GM23248 (cell line): ENCODE results near the gene GOLGA6B.

Experiments
- EZH2 ChIP-seq: fragments of 200-600 bp; sonication (generic); IDR thresholded peaks from 2 replicates; pipeline ENCODE4 v1.6.1; 2018; ENCODE audit warnings: antibody characterized with exemption, mild to moderate bottlenecking; ENCODE audit not compliant: insufficient read depth, poor library complexity, severe bottlenecking
- EZH2phosphoT487 ChIP-seq: fragments of 200-600 bp; sonication (generic); IDR thresholded peaks from 2 replicates; pipeline ENCODE4 v1.6.1; 2018; ENCODE audit warnings: antibody characterized with exemption, moderate library complexity, mild to moderate bottlenecking, low read depth; ENCODE audit not compliant: insufficient read depth

DNA sequence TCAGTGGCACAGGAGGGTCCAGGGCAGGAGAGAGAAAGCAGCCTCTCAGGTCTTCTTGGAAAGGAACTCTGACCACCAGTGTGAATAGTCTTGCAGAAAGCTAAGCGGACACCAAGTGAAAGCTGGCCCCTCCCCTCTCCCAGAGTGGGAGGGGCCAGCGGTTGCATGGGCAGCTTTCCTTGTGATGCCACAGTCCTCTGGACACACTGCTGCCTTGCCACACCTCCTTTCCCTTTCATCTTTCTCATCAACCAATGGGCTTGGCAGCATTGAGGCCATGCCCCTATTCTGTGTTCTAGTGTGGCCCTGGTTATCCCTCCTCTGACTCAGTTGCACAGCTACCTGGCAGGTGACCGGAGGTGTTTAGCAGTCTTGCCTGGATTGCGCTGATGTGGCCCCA lies 49.7 kb upstream of the GOLGA6B start:
- TF ChIP-seq EZH2 (no peak), EZH2phosphoT487 (no peak)
